Osteoblast (primary cell): ENCODE results near the gene BCAR3. TPM values are rescaled to one million over a fixed set of nuclear protein-coding genes. Genes with fewer than 3 reads are reported as not detected.

Source experiments
- DNase-seq: peaks from one replicate; pipeline ENCODE4 v3.0.0; 2011; ENCODE audit warnings: low spot score, mixed read lengths; ENCODE audit not compliant: insufficient read length; ENCODE audit errors: missing footprints
- H2AFZ ChIP-seq: 2 replicates; pipeline ENCODE4 v1.6.0; 2011; ENCODE audit warnings: mild to moderate bottlenecking, low read length
- H3K27ac ChIP-seq: 2 replicates; pipeline ENCODE4 v1.5.1; 2011; ENCODE audit warnings: mild to moderate bottlenecking, low read depth, low read length, moderate library complexity
- H3K27me3 ChIP-seq: 2 replicates; pipeline ENCODE4 v1.6.0; 2012; ENCODE audit warnings: mild to moderate bottlenecking, control low read depth, inconsistent platforms, low read length, moderate library complexity; ENCODE audit not compliant: insufficient read depth
- H3K36me3 ChIP-seq: 2 replicates; pipeline ENCODE4 v1.5.1; 2011; ENCODE audit warnings: mild to moderate bottlenecking, low read length, control low read depth, moderate library complexity; ENCODE audit not compliant: insufficient read depth
- H3K4me1 ChIP-seq: 2 replicates; pipeline ENCODE4 v1.5.1; 2011; ENCODE audit warnings: mild to moderate bottlenecking, low read length, control low read depth, moderate library complexity; ENCODE audit not compliant: insufficient read depth
- H3K4me2 ChIP-seq: 2 replicates; pipeline ENCODE4 v1.6.0; 2011; ENCODE audit warnings: mild to moderate bottlenecking, low read length; ENCODE audit not compliant: insufficient read depth
- H3K4me3 ChIP-seq: fragments of 200-600 bp; sonication (generic); 3 replicates; pipeline ENCODE4 v1.5.1; 2012; ENCODE audit warnings: mild to moderate bottlenecking, low read length, inconsistent platforms; ENCODE audit not compliant: insufficient read depth
- H3K79me2 ChIP-seq: 2 replicates; pipeline ENCODE4 v1.6.0; 2012; ENCODE audit warnings: mild to moderate bottlenecking, low read length, control low read depth, inconsistent platforms; ENCODE audit not compliant: insufficient read depth
- H3K9me3 ChIP-seq: 2 replicates; pipeline ENCODE4 v1.5.1; 2011; ENCODE audit warnings: low read depth, low read length, control low read depth
- H4K20me1 ChIP-seq: 2 replicates; pipeline ENCODE4 v1.6.0; 2012; ENCODE audit warnings: mild to moderate bottlenecking, low read length, control low read depth; ENCODE audit not compliant: insufficient read depth
- CTCF ChIP-seq: IDR thresholded peaks from 2 replicates; pipeline ENCODE4 v1.5.1; 2011; ENCODE audit warnings: mild to moderate bottlenecking, low read depth, low read length, moderate library complexity; ENCODE audit errors: extremely low read depth
- total RNA-seq: library from RNA; depleted of rRNA; stranded (reverse); fragments of >200 nt; gene quantifications from 2 replicates; pipeline ENCODE4 v1.2.3, GENCODE V29; 2012

Gene BCAR3
- total RNA-seq, 1 donor: 34.0 TPM

- Histone ChIP-seq H3K4me2 (no peak overlapping the region), H3K9me3 (no peaks in the 10 kb centered on the region), H2AFZ (no peak overlapping the region), H3K79me2 (peaks cover 100% of the 10 kb centered on the region), H3K27ac (no peak overlapping the region), H3K4me1 (peaks cover 26% of the 10 kb centered on the region), H3K36me3 (peaks cover 3% of the 10 kb centered on the region), H4K20me1 (peaks cover 62% of the 10 kb centered on the region), H3K27me3 (no peaks in the 10 kb centered on the region), H3K4me3 (no peak overlapping the region)
- no peak for TF ChIP-seq CTCF
- no peak for DNase-seq
Observed at GRCh38 chr1:93597709-93598108, 83.9 kb downstream of the BCAR3 start.

GRCh38 chr1:93596329-93597089, 85.1 kb downstream of the BCAR3 start:
- Histone ChIP-seq H3K4me1 (peaks cover 26% of the 10 kb centered on the region), H3K79me2 (peaks cover 100% of the 10 kb centered on the region), H3K4me2 (no peak overlapping the region), H4K20me1 (peaks cover 63% of the 10 kb centered on the region), H3K9me3 (no peaks in the 10 kb centered on the region), H3K4me3 (no peak overlapping the region), H3K36me3 (peaks cover 6% of the 10 kb centered on the region), H2AFZ (no peak overlapping the region), H3K27me3 (no peaks in the 10 kb centered on the region), H3K27ac (peak overlapping the region; percentile 75)
- DNase-seq: no peak
- no peak for TF ChIP-seq CTCF

- no peak overlapping the region for H2AFZ ChIP-seq
- peaks cover 57% of the 10 kb centered on the region for H4K20me1 ChIP-seq
- peaks cover 96% of the 10 kb centered on the region for H3K79me2 ChIP-seq
- DNase-seq: peak; percentile 31
- peaks cover 8% of the 10 kb centered on the region for H3K36me3 ChIP-seq
- H3K4me1 ChIP-seq: peaks cover 26% of the 10 kb centered on the region
- no peaks in the 10 kb centered on the region for H3K9me3 ChIP-seq
- no peaks in the 10 kb centered on the region for H3K27me3 ChIP-seq
- no peak for TF ChIP-seq CTCF
- peak overlapping the region; percentile 75 for H3K27ac ChIP-seq
- no peak overlapping the region for H3K4me3 ChIP-seq
- peak overlapping the region; percentile 3 for H3K4me2 ChIP-seq
Observed at GRCh38 chr1:93595743-93596142, 85.9 kb downstream of the BCAR3 start.

- Histone ChIP-seq H3K4me3 (no peak overlapping the region), H2AFZ (no peak overlapping the region), H3K27me3 (no peaks in the 10 kb centered on the region), H3K36me3 (peaks cover 13% of the 10 kb centered on the region), H3K9me3 (no peaks in the 10 kb centered on the region), H3K4me1 (peaks cover 26% of the 10 kb centered on the region), H3K27ac (peak overlapping the region; percentile 75), H3K79me2 (peaks cover 96% of the 10 kb centered on the region), H4K20me1 (peaks cover 52% of the 10 kb centered on the region), H3K4me2 (peak overlapping the region; percentile 3)
- peak; percentile 76 for DNase-seq
- no peak for TF ChIP-seq CTCF
Observed at GRCh38 chr1:93595266-93595665, 86.4 kb downstream of the BCAR3 start.
